LNCaP clone FGC (cell line): ENCODE measurements around the gene SCARF1.
"Not testable (repeated sequence)": the region's sequence is repeated elsewhere in the genome, so short reads cannot be mapped to it uniquely, and the experiment has no call there.

Source experiments
- DNase-seq: peaks from one replicate; pipeline ENCODE4 v3.0.0-alpha.2; 2011; ENCODE audit warnings: low read depth
- H3K4me3 ChIP-seq: 2 replicates; pipeline ENCODE4 v1.5.1; 2011; ENCODE audit warnings: mild to moderate bottlenecking, low read depth, low read length, control low read depth
- TF ChIP-seq, protein P1 (sequence below): IDR thresholded peaks from 2 replicates; pipeline ENCODE4 v1.5.1; 2012; ENCODE audit warnings: mild to moderate bottlenecking; ENCODE audit not compliant: control insufficient read depth, insufficient read depth; ENCODE audit errors: extremely low read depth

The SCARF1 gene

DNA sequence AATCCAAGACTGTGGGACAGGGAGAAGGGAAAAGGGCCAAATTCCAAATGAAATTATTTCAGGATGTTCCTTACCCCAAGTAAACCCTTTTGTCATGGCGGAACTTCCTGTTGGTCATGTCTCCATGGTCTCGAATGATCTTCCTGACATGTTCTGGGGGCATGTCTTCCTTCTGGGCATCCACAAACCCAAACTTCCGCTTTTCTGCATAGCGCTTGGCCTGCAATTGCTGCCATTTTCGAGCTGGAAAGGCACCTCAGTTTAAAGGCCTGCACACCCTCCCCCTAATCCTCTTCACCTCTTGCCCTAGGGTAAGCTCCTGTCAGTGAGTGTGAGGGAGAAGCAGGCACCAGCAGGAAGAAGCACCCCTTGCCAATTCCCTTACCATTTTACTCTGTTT is 37.9 kb upstream of the SCARF1 start:
- peak overlapping the region; percentile 88 for H3K4me3 ChIP-seq
- DNase-seq, result no peak
- TF ChIP-seq, protein P1, sequence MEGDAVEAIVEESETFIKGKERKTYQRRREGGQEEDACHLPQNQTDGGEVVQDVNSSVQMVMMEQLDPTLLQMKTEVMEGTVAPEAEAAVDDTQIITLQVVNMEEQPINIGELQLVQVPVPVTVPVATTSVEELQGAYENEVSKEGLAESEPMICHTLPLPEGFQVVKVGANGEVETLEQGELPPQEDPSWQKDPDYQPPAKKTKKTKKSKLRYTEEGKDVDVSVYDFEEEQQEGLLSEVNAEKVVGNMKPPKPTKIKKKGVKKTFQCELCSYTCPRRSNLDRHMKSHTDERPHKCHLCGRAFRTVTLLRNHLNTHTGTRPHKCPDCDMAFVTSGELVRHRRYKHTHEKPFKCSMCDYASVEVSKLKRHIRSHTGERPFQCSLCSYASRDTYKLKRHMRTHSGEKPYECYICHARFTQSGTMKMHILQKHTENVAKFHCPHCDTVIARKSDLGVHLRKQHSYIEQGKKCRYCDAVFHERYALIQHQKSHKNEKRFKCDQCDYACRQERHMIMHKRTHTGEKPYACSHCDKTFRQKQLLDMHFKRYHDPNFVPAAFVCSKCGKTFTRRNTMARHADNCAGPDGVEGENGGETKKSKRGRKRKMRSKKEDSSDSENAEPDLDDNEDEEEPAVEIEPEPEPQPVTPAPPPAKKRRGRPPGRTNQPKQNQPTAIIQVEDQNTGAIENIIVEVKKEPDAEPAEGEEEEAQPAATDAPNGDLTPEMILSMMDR, result no peak

DNA sequence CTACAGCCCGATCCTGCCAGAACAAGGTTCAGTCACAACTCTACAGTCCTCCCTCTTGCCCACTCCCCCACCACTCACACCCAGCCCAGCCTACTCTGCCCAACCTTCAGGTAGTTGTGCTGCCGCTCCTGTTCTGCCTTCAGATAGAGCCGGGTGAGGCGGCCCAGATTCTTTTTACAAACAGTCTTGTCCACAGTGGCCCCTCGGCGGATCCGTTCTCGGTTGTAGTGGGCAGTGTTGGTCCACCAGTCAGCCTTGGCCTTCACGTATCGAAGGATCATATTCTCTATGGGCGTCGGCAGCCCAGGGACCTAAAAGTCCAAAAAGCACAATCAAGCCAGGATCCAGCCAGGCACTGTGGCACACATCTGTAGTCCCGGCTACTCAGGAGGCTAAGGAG is 30.9 kb upstream of the SCARF1 start:
- TF ChIP-seq, protein P1, result no peak
- DNase-seq, result no peak
- no peak overlapping the region for H3K4me3 ChIP-seq

DNA sequence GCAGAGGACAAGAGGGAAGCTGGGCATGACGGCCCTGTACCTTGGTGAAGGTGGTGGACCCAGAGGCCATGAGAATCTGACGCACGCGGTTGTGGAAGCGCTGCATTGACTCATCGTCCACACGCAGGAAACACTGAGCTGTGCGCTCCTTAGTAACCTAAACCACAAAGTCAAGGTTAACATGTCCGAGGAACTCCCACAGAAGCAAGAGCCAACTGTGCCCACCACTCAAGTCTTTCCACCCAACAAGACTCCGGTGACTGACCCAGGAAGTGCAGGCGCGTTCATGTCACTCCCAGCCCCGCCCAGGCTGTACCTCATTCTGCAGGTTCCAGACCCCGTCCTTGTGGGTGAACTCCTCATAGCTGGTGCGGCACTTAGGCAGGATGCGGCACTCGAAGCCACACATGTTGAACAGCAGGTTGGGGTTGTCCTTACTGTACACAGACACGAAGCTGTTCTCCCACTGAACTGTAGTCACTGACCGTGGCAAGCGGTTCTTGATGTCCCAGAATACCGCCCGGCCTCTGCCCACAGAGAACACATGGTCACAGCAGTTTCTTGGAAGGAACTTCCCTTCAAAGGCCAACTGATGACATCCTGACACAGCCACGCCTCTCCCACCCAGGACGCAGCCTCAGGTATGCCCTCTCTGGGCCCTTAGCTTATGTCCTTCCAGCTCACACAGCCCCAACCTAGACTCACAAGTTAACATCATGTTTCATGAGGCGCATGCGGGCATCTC is 27.7 kb upstream of the SCARF1 start:
- no peak for DNase-seq
- TF ChIP-seq, protein P1, result no peak
- H3K4me3 ChIP-seq, result no peak overlapping the region

DNA sequence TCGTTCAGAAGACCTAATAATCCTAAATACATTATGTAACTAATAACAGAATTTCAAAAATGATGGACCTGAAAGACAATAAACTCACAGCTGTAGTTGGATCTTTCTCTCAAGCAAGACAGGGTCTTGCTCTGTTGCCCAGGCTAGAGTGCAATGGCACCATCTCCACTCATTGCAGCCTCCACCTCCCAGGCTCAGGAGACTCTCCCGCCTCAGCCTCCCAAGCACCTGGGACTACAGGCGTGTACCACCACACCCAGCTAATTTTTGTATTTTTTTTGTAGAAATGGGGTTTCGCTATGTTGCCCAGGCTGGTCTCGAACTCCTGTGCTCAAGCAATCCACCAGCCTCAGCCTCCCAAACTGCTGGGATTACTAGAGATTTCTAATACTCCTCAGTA is 18.4 kb upstream of the SCARF1 start:
- DNase-seq, H3K4me3 ChIP-seq: not testable (repeated sequence)

DNA sequence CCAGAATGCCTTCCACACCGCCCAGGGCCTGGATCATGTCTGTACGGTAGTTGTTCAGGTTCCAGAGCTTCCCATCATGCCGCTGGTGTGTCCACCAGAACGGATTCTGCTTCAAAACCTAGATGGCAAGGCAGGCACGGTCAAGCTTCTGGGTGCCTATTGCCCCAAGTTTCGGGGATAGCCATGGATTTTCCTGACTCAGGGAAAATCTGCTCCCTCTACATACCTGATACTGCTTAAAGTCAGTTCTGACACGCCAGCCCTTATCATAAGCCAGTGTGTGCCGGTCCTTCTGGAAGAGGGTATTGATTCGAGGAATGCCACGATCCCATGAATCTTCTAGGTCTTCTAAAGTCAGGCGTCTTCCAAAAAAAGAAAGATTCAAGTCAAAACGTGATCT is 15.5 kb upstream of the SCARF1 start:
- DNase-seq, result no peak
- TF ChIP-seq, protein P1, result no peak
- no peak overlapping the region for H3K4me3 ChIP-seq

DNA sequence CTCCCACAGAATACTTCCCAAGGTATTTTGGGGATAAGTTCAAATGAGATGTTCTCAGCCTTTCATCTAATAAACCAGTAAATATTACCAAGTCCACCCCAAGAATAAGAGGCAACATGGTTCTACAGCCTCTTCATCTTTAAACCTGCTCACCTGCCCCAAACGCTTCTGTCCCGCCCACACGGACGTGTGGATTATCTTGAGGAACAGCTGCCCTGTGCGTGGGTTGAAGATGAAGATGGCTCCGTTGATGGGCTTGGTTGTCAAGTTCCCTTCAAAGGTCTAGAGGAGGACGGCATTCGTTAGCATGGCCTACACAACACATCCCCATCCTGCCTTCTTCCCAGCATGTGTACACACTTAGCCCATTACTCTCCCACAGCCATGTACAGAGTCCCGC is 12.6 kb upstream of the SCARF1 start:
- H3K4me3 ChIP-seq, result no peak overlapping the region
- no peak for DNase-seq
- TF ChIP-seq, protein P1, result no peak

DNA sequence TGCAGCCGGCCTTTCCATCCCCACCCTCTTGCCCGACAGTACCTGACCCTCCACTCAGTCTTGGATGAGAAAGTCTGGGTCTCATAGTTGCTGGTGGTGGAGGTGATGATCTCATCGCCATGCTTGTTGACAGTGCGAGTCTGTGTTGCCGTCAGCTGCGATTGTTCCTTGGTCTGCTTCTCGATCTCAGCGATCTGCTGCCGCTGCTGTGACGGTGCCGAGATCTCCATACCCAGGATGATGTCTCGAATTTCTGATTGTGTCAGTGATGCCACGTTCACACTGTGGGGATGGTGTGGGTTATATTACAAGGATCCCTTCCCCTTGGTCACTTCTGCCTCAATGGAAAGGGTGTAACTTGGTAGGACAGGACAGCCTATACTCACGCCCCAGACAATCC is 8.2 kb upstream of the SCARF1 start:
- DNase-seq, result no peak
- TF ChIP-seq, protein P1, result no peak
- H3K4me3 ChIP-seq, result no peak overlapping the region

DNA sequence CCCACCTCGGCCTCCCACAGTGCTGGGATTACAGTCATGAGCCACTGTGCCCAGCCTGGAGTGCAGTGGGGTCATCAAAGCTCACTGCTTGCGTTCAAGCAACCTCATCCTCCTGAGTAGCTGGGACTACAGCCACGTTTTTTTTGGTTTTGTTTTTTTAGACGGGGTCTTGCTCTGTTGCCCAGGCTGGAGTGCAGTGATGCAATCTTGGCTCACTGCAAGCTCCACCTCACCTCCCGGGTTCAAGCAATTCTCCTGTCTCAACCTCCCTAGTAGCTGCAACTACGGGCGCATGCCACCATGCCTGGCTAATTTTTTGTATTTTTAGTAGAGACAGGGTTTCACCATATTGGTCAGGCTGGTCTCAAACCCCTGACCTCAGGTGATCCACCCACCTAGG is 7.3 kb upstream of the SCARF1 start:
- not testable (repeated sequence) for DNase-seq, H3K4me3 ChIP-seq
